NCI-H1105 treated with DMSO at 0.1 percent for 48 hours (cell line): ENCODE results near the gene CTRL.

ENCODE experiments used
- DNase-seq: peaks from one replicate; lab custom pipeline; 2025; lab: John Stamatoyannopoulos, UW

CTRL gene

GRCh38 chr16:67962135-67962534 lies 30.5 kb upstream of the CTRL start:
- DNase-seq: no peak

GRCh38 chr16:67961551-67961957 lies 29.9 kb upstream of the CTRL start:
- peak; percentile 97 for DNase-seq

GRCh38 chr16:67959536-67960329 lies 28.1 kb upstream of the CTRL start:
- DNase-seq: no peak

GRCh38 chr16:67957622-67958021 lies 26.0 kb upstream of the CTRL start:
- no peak for DNase-seq

- DNase-seq: no peak
Measured at GRCh38 chr16:67954421-67955196, 22.9 kb upstream of the CTRL start.

GRCh38 chr16:67953641-67954375 lies 22.1 kb upstream of the CTRL start:
- DNase-seq: no peak

- no peak for DNase-seq
Measured at GRCh38 chr16:67951485-67951884, 19.8 kb upstream of the CTRL start.

GRCh38 chr16:67950335-67950843 lies 18.7 kb upstream of the CTRL start:
- no peak for DNase-seq

- no peak for DNase-seq
Measured at GRCh38 chr16:67949645-67950044, 18.0 kb upstream of the CTRL start.

- no peak for DNase-seq
Measured at GRCh38 chr16:67948015-67948414, 16.4 kb upstream of the CTRL start.

GRCh38 chr16:67946966-67947558 lies 15.4 kb upstream of the CTRL start:
- no peak for DNase-seq

- no peak for DNase-seq
Measured at GRCh38 chr16:67946128-67946569, 14.5 kb upstream of the CTRL start.

- DNase-seq: no peak
Measured at GRCh38 chr16:67945392-67945933, 13.8 kb upstream of the CTRL start.

GRCh38 chr16:67944690-67945391 lies 13.2 kb upstream of the CTRL start:
- DNase-seq: no peak

- no peak for DNase-seq
Measured at GRCh38 chr16:67943619-67944504, 12.2 kb upstream of the CTRL start, which contains the start of gene LCAT. Gene LCAT, minus strand, starts transcription at chr16:67944120. Its CDS starts 19 bp downstream, at chr16:67944101.

- DNase-seq: no peak
Measured at GRCh38 chr16:67943256-67943618, 11.6 kb upstream of the CTRL start.

- DNase-seq: no peak
Measured at GRCh38 chr16:67942510-67943255, 11.0 kb upstream of the CTRL start.

GRCh38 chr16:67942200-67942509 lies 10.5 kb upstream of the CTRL start:
- DNase-seq: no peak

GRCh38 chr16:67941469-67942199 lies 10.0 kb upstream of the CTRL start:
- DNase-seq: no peak
